DMS53 treated with DMSO at 0.1 percent for 48 hours (cell line): Measurements from ENCODE around the gene KATNAL2.
A peak's percentile ranks its signal among the peaks of the same experiment; 100 is the strongest.

Experiments
- DNase-seq: peaks from one replicate; lab custom pipeline; 2025; ENCODE audit not compliant: unreplicated experiment; lab: John Stamatoyannopoulos, UW

Gene KATNAL2, protein sequence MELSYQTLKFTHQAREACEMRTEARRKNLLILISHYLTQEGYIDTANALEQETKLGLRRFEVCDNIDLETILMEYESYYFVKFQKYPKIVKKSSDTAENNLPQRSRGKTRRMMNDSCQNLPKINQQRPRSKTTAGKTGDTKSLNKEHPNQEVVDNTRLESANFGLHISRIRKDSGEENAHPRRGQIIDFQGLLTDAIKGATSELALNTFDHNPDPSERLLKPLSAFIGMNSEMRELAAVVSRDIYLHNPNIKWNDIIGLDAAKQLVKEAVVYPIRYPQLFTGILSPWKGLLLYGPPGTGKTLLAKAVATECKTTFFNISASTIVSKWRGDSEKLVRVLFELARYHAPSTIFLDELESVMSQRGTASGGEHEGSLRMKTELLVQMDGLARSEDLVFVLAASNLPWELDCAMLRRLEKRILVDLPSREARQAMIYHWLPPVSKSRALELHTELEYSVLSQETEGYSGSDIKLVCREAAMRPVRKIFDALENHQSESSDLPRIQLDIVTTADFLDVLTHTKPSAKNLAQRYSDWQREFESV

DNA sequence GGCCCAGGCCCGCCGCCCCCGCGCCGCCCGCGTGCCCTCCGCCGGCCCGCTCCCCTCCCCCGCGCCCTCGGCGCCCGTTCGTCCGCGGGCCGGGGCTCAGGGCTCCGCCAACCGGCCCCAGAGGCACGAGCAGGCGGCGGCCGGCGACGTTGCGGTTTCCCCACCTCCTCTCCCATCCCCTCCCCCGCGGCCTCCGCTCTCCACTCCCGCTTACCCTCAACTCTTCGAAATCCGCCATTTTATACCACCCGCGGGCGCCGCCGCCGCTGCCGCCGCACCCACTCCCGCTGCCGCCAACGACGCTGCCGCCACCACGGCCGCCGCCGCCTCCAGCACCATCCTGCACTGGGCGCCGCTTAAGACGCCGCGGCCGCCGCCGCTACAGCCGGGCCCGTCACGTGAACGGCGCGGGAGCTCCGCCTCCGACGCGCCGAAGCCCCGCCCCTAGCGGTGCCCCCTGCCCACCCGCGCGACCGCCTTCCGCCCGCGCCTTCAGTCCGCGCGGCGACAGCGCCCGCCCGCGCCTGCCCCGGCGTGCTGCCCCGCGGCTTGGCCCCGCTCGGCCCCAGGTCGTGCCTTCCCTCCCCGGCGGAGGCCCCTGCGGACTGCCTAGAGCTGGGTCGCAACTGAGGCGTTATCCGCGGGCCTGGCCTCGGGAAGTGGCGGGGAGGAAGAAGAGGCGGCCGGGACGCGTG lies at the start of gene KATNAL2, which contains the start of gene PIAS2:
Gene KATNAL2, plus strand, starts transcription at position 495 of the 695 bp plus-strand sequence. CDS start 29,271 bp downstream, outside the sequence.
Gene PIAS2, minus strand, starts transcription at position 400 of the 695 bp plus-strand sequence. Its CDS starts 162 bp downstream, at position 238.
- DNase-seq, result peak; percentile 77

DNA sequence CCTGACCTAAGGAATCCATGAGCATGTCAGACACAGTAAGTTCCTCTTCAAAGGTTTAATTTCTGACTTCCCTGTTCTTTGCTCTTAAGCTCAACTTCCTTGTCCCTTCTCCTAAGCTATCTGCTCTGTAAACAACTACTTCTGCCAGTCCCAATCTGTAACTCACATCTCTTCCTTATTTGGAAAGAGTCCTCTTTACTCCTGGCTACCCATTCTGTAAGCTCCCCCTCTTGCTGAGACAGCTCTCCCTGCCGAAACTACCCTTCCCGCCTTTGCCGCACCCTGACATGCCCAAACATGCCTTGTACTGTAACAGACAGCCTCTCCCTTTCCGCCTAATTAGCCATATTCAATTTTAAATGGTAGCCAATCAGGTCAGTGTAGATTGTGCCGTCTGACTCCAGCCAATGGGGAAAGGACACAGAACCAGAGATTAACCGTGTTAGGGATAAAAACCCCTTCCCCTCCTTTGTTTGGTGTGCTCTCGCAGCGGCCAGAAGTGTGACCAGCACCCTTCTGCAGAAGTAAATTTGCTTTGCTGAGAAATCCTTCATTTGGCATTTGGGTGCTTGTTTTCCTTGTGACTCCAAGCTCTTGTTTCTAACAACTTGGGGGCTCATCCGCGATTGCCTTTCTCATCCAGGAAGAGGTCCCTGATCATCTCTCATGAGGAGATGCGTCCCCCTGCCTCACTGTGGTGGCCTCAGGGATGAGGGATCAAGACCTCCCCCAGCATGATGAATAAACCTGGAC lies 49.1 kb upstream of the KATNAL2 start:
- DNase-seq, result no peak

DNA sequence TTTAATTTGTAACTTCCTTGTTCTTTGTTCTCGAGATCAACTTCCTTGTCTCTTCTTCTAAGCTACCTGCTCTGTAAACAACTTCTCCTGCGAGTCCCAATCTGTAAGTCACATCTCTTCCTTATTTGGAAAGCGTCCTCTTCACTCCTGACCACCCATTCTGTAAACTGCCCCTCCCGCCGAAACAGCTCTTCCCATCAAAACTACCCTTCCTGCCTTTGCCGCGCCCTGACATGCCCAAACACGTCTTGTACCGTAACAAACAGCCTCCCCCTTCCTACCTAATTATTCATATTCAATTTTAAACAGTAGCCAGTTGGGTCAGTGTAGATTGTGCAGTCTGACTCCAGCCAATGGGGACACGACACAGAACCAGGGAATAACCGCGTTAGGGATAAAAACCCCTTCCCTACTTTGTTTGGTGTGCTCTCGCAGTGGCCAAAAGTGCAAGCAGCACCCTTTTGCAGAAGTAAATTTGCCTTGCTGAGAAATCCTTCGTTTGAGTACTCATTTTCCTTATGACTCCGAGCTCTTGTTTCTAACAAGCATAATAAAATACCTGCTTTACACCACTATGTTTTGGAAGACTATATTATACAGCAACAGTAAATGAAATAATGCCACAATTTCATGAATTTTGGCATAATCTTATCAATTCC lies 39.9 kb upstream of the KATNAL2 start:
- peak; percentile 19 for DNase-seq

DNA sequence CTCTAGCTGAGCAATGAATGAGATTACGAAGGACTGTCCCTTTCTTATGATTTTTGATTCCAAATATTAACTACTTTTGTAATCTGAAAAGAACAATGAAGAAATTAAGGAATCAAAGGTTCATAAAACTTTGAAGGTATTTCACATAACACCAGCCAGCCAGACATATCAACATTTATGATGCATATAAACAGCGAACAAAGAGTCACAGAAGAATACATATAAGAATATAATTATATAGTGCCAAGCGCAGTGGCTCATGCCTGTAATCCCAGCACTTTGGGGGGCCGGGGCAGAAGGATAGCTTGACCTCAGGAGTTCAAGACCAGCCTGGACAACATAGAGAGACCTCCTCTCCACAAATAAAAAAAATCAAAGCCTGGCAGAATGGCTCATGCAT lies 34.2 kb upstream of the KATNAL2 start:
- DNase-seq, result no peak

DNA sequence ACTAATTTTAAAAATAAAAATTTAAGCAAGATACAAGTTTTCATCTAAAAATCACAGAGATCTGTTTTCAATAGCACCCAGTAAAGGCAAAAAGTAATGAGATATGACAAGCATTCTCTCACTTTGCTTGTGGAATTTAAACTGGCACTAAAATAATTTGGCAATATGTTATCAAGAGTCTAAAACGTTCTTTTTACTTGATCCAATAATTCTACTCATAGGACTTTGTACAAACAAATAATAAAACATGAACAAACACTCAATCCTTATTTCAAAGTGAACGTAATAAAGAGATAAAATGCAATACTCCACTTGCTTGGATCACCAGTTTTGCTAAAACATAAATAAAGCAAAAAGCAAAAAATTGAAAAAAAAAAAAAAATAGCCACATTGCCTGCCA lies 30.5 kb upstream of the KATNAL2 start:
- no peak for DNase-seq

DNA sequence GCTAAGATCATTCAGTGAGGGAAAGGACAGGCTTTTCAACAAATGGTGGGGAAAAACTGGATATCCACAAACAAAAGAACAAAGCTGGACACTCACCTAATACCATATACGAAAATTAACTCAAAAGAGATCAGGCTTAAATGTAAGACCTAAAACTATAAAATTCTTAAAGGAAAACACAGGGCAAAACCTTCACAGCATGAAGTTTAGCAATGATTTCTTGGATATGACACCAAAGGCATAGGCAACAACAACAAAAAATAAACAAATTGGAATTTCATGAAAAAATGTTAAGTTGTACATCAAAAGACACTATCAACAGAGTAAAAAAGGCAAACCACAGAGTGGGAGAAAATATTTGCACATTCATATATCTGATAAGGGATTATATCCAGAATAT lies 28.4 kb upstream of the KATNAL2 start:
- no peak for DNase-seq

DNA sequence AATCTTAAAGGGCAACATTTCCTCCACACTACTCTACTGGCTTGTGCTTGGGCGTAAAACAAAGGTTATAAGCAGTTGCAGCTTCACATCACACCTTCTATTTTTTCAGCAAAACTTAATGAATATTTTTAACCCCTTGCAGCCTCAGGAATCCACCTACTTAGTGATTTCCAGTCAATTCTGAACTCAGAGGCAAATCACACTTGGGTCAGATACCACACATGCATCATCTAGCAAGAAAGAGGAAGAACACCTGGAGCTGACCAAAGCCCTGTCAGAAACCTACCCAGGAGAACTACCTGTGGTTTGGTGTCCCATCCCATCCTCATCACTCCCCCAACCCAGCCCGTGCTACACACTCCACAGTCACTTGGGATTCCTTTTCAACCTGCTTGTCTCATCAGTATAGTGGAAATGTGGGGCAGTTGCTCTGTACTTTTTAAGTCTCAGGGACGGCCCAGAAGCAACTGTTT lies 25.6 kb upstream of the KATNAL2 start:
- no peak for DNase-seq

DNA sequence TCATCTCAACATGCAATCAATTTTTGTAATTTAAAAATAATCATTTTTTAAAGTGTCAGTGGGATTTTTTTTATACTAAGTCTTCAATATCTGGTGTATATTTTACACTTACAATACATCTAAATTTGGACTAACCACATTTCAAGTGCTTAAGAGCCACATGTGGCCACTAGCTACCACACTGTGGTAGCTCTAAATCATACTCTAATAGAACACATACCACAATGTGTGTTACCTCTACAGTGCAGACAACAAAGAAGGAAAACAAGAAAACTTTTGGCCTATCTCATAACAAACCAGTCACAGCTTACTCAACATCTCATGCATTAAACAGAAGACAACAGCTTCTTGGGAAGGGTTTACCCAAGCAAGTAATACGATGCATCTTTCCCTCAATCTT lies 24.6 kb upstream of the KATNAL2 start:
- DNase-seq, result no peak

DNA sequence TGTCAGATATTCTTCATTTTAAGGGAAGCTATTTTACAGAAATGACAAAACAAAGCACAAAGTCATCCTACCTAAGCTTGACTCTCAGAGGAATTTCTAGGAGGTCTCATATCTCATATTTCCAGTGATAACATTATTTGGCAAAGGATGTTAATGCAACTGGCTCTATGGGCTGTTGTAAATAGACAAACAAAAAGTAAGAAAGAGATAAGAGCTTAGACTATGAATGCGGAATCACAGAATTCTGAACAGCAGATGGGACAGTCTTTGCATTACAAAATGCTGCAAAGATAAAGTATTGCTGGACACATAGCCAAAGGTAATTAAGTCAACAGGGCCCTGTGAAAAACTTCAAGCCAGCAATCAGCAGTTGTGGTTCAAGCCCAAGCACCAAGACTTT lies 24.0 kb upstream of the KATNAL2 start:
- no peak for DNase-seq

DNA sequence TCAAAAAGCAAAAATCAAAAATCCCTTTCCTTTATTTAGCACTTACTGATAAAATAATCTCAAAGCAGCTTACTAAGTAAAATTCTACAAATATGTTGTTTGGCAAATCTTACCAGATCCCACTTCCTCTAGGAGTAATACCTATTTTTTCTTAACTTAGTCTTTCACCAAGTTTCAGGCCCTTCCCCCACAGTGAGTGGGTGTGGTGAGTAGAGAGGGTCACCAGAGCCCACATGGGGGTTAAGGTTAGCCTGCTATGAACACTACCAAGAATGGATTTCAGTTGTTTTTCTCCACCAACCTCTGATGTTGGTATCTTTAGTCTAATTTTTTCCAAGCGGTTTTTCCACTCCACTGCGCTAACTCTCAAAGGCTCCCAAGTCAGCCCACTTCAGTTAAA lies 23.3 kb upstream of the KATNAL2 start:
- no peak for DNase-seq

DNA sequence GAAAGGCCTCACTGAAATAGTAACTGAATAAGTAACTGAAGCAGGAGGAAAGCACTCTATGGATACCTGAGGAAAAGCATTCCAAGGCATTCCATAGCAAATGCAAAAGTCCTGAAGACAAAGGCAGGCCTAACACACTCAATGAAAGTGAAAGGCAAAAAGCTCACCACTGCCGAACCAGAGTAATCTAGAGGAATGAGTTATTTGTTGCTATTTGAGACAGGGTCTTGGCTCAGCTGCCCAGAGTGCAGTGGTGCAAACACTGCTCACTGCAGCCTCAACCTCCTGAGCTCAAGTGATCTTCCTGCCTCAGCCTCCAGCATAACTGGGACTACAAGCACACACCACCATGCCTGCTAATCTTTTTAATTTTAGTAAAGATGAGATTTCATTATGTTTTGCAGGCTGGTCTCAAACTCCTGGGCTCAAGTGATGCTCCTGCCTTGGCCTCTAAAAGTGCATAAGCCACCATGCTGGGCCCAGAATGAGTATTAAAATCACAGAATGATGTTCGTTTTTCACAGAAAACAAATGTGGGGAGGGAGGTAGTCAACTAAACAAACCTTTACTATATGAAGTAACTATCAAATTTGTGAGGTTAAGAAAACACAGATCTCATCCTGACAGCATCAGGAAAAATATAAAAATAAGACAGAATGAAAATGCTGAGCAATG lies 18.0 kb upstream of the KATNAL2 start:
- DNase-seq, result no peak

DNA sequence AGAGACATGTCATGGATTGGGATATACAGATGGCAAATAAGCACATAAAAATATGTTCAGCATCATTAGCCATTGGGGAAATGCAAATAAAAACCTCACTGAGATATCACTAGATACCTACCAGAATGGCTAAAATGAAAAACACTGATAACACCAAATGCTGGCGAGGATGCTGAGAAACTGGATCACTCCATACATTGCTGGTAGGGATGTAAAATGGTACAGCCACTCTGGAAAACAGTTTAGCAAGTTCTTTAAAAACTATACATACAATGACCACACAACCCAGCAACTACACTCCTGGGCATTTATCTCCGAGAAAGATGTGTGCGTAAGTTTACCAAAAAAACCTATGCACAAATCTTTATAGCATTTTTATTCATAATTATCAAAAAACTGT lies 14.0 kb upstream of the KATNAL2 start:
- DNase-seq, result no peak

DNA sequence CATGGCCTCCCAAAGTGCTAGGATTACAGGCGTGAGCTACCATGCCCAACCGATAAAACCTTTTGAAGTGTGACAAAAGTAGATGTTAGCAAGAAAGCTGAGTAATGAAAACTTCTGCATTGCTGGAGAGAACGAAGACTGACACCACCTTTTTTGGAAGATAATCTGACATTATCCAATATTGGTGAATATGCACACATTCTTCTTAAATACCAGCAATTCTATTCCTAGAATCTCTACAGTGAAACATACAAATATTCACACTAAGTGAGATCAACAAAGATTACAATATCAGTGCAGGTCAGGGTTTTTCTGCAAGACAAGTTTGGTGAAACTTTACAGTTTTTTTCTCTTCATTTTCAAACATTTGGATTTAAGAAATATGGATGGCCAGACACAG lies 7.9 kb upstream of the KATNAL2 start:
- DNase-seq, result no peak

DNA sequence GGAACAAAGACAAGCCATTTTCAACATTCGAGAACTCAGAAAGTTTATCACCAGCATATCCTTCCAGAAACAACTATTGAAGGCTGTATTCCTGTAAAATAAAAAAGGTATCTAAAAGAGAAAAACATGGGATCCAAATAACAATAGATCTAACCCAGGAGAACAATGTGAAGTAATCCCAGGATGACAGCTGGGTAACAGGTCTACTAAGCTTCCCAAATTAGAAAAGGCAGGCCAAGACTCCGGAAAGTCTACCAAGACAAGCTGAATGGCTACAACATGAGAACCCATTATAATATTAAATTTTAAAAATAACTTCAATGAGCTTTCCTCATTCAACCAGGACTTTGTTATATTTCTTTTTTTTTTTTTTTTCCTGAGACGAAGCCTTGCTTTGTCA lies 6.5 kb upstream of the KATNAL2 start:
- no peak for DNase-seq

DNA sequence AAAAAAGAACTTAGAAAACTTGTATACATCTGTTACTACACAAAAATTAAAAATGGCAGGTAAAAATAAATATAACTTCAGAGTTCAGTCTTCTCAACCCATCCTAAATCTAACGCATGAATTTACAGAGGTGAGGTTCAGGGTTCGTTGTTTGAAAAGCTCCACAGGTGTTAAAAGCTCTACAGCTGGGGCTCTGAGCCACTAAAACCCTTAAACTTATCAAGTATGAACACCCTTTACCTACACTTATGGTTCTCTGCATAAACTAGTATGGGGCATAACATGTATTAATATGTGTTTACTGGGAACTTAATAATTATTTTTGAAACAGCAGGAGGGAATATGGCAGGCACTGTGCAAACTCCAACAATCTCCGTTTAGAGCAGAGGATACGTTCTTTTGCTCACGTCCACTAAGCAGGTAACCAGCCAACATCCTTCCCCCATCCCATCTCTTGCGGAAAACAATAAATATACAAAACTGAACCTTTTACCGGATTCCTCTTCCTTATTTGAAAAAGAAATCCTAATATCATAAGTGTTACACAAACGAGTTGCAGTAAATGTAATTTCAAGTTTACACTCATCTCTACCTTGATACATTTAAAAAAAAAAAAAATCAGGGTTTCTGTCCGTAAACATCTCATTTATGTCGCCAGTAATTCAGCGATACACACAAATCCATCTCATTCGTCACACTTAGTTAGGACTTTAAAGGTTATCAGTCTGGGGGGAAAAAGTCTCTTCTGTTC lies 1.4 kb upstream of the KATNAL2 start:
- DNase-seq, result peak; percentile 18

DNA sequence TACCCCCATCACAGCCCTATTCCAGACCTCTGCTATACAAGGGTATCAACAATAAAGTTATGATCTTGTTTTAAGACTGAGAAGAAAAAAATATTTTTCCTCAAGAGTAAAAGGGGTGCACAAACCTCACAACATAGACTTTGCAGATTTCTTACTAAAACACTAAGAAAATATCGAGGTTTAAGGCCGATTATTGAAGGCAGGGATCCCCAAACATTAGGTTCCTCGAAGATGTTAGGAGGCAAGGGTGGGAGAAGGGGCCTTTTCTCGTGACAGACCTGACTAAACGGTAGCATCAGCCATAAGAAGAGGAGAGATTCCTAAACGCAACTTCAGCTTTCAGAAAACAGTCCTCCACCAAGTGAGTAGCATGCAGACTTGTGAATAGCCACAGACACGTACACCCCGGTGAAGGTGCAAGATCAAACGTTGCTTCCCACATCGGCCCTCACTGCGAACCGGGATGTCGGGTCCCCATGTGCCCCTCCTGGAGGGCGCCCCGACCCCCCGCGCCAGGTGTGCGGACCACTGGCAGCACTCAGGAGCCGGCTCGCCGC lies 773 bp upstream of the KATNAL2 start:
- peak; percentile 42 for DNase-seq

DNA sequence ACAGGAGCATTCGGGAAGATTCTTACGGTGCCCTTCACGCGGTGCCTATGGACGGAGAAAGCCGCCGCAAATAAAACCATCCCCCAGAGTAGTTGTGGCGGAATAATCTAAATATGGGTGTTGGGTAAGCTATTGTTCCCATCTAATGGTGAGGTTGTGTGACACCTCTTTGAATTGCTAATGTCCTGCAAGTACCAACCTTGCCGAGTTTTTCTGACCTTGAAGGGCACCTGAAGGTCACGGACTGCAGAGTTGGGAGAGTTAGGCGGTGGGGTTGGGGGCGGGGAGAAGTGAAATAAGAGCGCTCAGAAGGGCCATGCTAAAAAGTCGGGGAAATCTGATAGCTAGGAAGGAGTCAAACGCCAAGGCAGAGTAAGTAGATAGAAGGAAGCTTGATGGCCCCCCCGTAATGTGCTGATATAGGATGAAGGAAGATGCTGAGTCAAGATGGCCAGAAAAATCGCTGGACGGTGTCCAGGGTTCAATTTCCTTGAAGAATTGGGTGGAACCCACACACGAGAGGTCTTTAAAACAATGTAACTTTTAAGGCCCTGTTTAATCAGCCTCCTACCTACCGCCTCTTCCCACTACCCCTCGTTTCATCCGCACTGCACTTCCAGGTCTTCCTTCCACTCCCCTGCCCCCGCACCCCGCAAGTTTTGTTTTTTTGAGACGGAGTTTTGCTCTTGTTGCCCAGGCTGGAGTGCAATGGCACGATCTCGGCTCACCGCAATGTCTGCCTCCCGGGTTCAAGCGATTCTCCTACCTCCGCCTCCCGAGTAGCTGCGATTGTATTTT lies 600 bp downstream of the KATNAL2 start:
- DNase-seq, result peak; percentile 60

DNA sequence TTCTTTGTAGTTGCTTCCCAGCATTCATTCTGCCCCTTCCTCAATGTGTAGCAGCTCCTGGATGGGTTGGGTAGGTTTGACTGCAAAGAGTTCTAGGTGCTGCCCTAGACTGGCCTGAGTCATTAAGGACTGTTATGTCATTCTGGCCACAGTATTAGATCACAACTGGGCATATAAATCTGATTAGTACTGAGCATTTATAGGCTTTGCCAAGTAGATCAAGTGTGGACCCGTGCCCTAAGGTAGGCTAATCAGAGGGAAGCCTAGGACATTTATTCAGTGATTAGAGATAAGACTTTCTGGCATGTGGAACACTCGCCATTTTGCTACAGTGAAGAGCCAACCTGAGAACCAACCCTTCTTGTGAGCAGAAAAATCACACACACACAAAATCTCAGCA lies 2.7 kb downstream of the KATNAL2 start:
- no peak for DNase-seq
